Stimulated activated CD8-positive, alpha-beta memory T cell treated with anti-CD3 and anti-CD28 coated beads, Interleukin-7, amount 100 ng/mL, for 24 hours (primary cell): Measurements from ENCODE around the gene RPL10.
"Not testable (repeated sequence)": the region's sequence is repeated elsewhere in the genome, so short reads cannot be mapped to it uniquely, and the experiment has no call there.

Experiments
- DNase-seq: peaks from one replicate; pipeline ENCODE4 v3.0.0-alpha.2; 2020; ENCODE audit warnings: low read depth

Gene RPL10

GRCh38 chrX:154378059-154378798 is 19.9 kb upstream of the RPL10 start:
- no peak for DNase-seq

- peak; percentile 85 for DNase-seq
Measured at GRCh38 chrX:154378799-154379568, 19.2 kb upstream of the RPL10 start, which contains the start of gene EMD. Gene EMD (plus strand): TSS chrX:154379295. CDS start chrX:154379485, 190 bp downstream.

GRCh38 chrX:154379569-154379951 is 18.6 kb upstream of the RPL10 start:
- DNase-seq, result no peak

GRCh38 chrX:154380153-154380552 is 18.0 kb upstream of the RPL10 start:
- DNase-seq, result no peak

- no peak for DNase-seq
Measured at GRCh38 chrX:154380787-154381186, 17.4 kb upstream of the RPL10 start.

GRCh38 chrX:154381271-154381670 is 16.9 kb upstream of the RPL10 start:
- no peak for DNase-seq

GRCh38 chrX:154382483-154383069 is 15.6 kb upstream of the RPL10 start:
- DNase-seq, result no peak

- no peak for DNase-seq
Measured at GRCh38 chrX:154383359-154384283, 14.6 kb upstream of the RPL10 start.

- DNase-seq, result no peak
Measured at GRCh38 chrX:154384284-154384892, 13.8 kb upstream of the RPL10 start.

GRCh38 chrX:154388094-154388493 is 10.1 kb upstream of the RPL10 start:
- DNase-seq, result not testable (repeated sequence)

GRCh38 chrX:154388649-154389048 is 9.5 kb upstream of the RPL10 start:
- DNase-seq, result not testable (repeated sequence)

- not testable (repeated sequence) for DNase-seq
Measured at GRCh38 chrX:154389812-154390747, 8.1 kb upstream of the RPL10 start.

- DNase-seq, result not testable (repeated sequence)
Measured at GRCh38 chrX:154396363-154396762, 1.8 kb upstream of the RPL10 start.

- DNase-seq, result peak; percentile 45
Measured at GRCh38 chrX:154396973-154397887, 947 bp upstream of the RPL10 start.

GRCh38 chrX:154398668-154399526 is 720 bp downstream of the RPL10 start:
- peak; percentile 51 for DNase-seq

- no peak for DNase-seq
Measured at GRCh38 chrX:154399527-154400368, 1.6 kb downstream of the RPL10 start.

- DNase-seq, result not testable (repeated sequence)
Measured at GRCh38 chrX:154400369-154400817, 2.2 kb downstream of the RPL10 start.
